Measurements from ENCODE around the gene SYK. TPM values are rescaled to one million over a fixed set of nuclear protein-coding genes. Genes with fewer than 3 reads are reported as not detected.

The SYK gene
- total RNA-seq (2016; rRNA removed; fragmentation: Illumina TruSeq; extraction: Trizol) (not detected in 2 replicates), polyA plus RNA-seq (2011; rRNA removed) (not detected in 2 replicates), polyA minus RNA-seq (2011; rRNA and poly(A)+ RNA removed; ENCODE audit: low replicate concordance) (0.02 TPM in 1 of 2 replicates, not detected in the other), Bru-seq, nascent RNA (percentile 6 among the genes with signal in this experiment), BruChase-seq, experiment 1, labeled RNA remaining after a 6-hour chase (percentile 4 among the genes with signal in this experiment), BruChase-seq, experiment 2, labeled RNA remaining after a 2-hour chase (percentile 5 among the genes with signal in this experiment)
- not detected in 2 replicates for total RNA-seq (2016; cell fraction: cytosol; rRNA removed; fragmentation: Illumina TruSeq; extraction: Trizol; ENCODE audit: low read depth)
- total RNA-seq (2016; cell fraction: insoluble cytoplasmic fraction; rRNA removed; fragmentation: Illumina TruSeq; extraction: Trizol): not detected in 2 replicates
- not detected in 2 replicates for total RNA-seq (2016; cell fraction: membrane; rRNA removed; fragmentation: Illumina TruSeq; extraction: Trizol)
- not detected in 2 replicates for total RNA-seq (2016; cell fraction: nucleus; rRNA removed; fragmentation: Illumina TruSeq; extraction: Trizol)
- polyA plus RNA-seq (2011; cell fraction: cytosol; rRNA removed): not detected in 2 replicates
- polyA plus RNA-seq (2011; cell fraction: nucleus; rRNA removed): not detected in 2 replicates
- not detected in 2 replicates for polyA plus RNA-seq (2012)
- polyA plus RNA-seq (2016; cell fraction: cytosol; fragmentation: Illumina TruSeq; extraction: Trizol; ENCODE audit: low read depth): not detected in 2 replicates
- not detected in 2 replicates for polyA plus RNA-seq (2016; cell fraction: insoluble cytoplasmic fraction; fragmentation: Illumina TruSeq; extraction: Trizol; ENCODE audit: low read depth)
- not detected in 2 replicates for polyA plus RNA-seq (2016; cell fraction: membrane; fragmentation: Illumina TruSeq; extraction: Trizol; ENCODE audit: low read depth)
- polyA plus RNA-seq (2016; cell fraction: nucleus; fragmentation: Illumina TruSeq; extraction: Trizol; ENCODE audit: insufficient read depth, low read depth): not detected in 2 replicates
- not detected in 2 replicates for polyA minus RNA-seq (2011; cell fraction: cytosol; rRNA and poly(A)+ RNA removed)
- not detected in 2 replicates for polyA minus RNA-seq (2011; cell fraction: nucleus; rRNA and poly(A)+ RNA removed)
- long read RNA-seq, experiment 1: 0 reads
- long read RNA-seq, experiment 2: 0 reads

- TF ChIP-seq ZSCAN5A (CRISPR knock-in tag; IDR thresholded peaks at IDR 0.05; ENCODE audit: borderline replicate concordance) (no peak), ZNF770 (CRISPR knock-in tag; IDR thresholded peaks at IDR 0.05) (no peak), GTF3A (CRISPR knock-in tag; conservative IDR thresholded peaks at IDR 0.05) (no peak), ZNF205 (CRISPR knock-in tag; IDR thresholded peaks at IDR 0.05) (no peak), SP2 (CRISPR knock-in tag; IDR thresholded peaks at IDR 0.05) (no peak), ZZZ3 (CRISPR knock-in tag; IDR thresholded peaks at IDR 0.05; ENCODE audit: borderline replicate concordance) (no peak), ATRX (CRISPR knock-in tag; IDR thresholded peaks at IDR 0.05; ENCODE audit: borderline replicate concordance) (no peak), FOXC1 (CRISPR knock-in tag; IDR thresholded peaks at IDR 0.05; ENCODE audit: borderline replicate concordance) (no peak), ZNF337 (CRISPR knock-in tag; IDR thresholded peaks at IDR 0.05; ENCODE audit: borderline replicate concordance, low read depth) (no peak)
- TF ChIP-seq, protein P1, sequence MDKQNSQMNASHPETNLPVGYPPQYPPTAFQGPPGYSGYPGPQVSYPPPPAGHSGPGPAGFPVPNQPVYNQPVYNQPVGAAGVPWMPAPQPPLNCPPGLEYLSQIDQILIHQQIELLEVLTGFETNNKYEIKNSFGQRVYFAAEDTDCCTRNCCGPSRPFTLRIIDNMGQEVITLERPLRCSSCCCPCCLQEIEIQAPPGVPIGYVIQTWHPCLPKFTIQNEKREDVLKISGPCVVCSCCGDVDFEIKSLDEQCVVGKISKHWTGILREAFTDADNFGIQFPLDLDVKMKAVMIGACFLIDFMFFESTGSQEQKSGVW (CRISPR knock-in tag; IDR thresholded peaks at IDR 0.05; ENCODE audit: borderline replicate concordance): no peak
- no TSS peak for BruUV-seq (replicated peaks)
- FAIRE-seq (no peak), ATAC-seq (no peak), DNase-seq (ENCODE audit: low spot score) (no peak)
- ChIA-PET CTCF (ENCODE audit: low intra/inter-chr PET ratio, low total read pairs) (no interaction called here), POLR2A (no interaction called here)
- Histone ChIP-seq H3K9ac (ENCODE audit: insufficient read depth, low read depth, low read length) (no peak within 1 kb of the TSS), H3K79me2 (ENCODE audit: insufficient read depth, low read length) (no peaks in the 10 kb centered on the region), H3K4me1 (ENCODE audit: insufficient read depth, low read length) (no peaks in the 10 kb centered on the region), H3K36me3 (replicated peaks in 1 of 2; ENCODE audit: control insufficient read depth in 1 of 2, insufficient read depth in 2 of 2, low read length in 2 of 2) (no peaks in the 10 kb centered on the region), H3K27me3 (ENCODE audit: control insufficient read depth in 1 of 2, insufficient read depth in 2 of 2, low read length in 2 of 2) (peaks cover 0 to 14% of the 10 kb centered on the region in 2 experiments; a peak in 1 of 5 replicates), H3K9me3 (ENCODE audit: low read length) (no peaks in the 10 kb centered on the region), H3K4me3 (replicated peaks in 1 of 3; ENCODE audit: insufficient read depth in 1 of 3, low read depth in 2 of 3, low read length in 3 of 3) (no peak within 1 kb of the TSS), H2AFZ (ENCODE audit: low read length) (no peak within 1 kb of the TSS), H3K27ac (ENCODE audit: extremely low read length, insufficient read depth, low read length) (no peak within 1 kb of the TSS), H4K20me1 (ENCODE audit: insufficient read depth, low read length) (no peaks in the 10 kb centered on the region), H3K4me2 (ENCODE audit: low read depth, low read length) (no peak within 1 kb of the TSS)
- 47% methylated on average over 26 of the region's 64 CpGs for WGBS (ENCODE audit: low lambda C conversion rate)
- intact Hi-C loops (cut with micrococcal nuclease; ENCODE audit: unreplicated experiment): no loop called here
- in situ Hi-C loops (cut with HindIII; ENCODE audit: extremely low pct_ligation_motif_present, low pct_unique_long_range_greater_than_20kb): no loop called here
These were observed at the start of gene SYK for GRCh38 chr9:90801241-90801972. Gene SYK, plus strand, starts transcription at chr9:90801819. Its CDS starts 42,080 bp downstream, at chr9:90843899.
